Keratinocyte (primary cell): Measurements from ENCODE around the gene BCL7A. TPM values are rescaled to one million over a fixed set of nuclear protein-coding genes. Genes with fewer than 3 reads are reported as not detected.

Experiments
- DNase-seq: peaks from one replicate; pipeline ENCODE4 v3.0.0-alpha.2; 2011; ENCODE audit warnings: low read depth, missing footprints, low spot score
- FAIRE-seq: peaks from 2 replicates; lab custom pipeline; 2011; peaks lifted over from hg19 to GRCh38; lab: Jason Lieb, UNC
- H2AFZ ChIP-seq: 2 replicates; pipeline ENCODE4 v1.6.0; 2012; ENCODE audit warnings: low read length, control low read depth, inconsistent platforms; ENCODE audit not compliant: control insufficient read depth
- H3K27ac ChIP-seq: 2 replicates; pipeline ENCODE4 v1.5.1; 2011; ENCODE audit warnings: low read length; ENCODE audit not compliant: control insufficient read depth, insufficient read depth
- H3K27me3 ChIP-seq: 3 replicates; pipeline ENCODE4 v1.6.0; 2011; ENCODE audit warnings: low read length; ENCODE audit not compliant: control insufficient read depth, insufficient read depth; ENCODE audit errors: extremely low read depth
- H3K36me3 ChIP-seq, 2 experiments: 2 replicates in 1 of 2; 3 replicates in 1 of 2; pipeline ENCODE4 v1.5.1; 2011; ENCODE audit warnings: low read length in 2 of 2, mild to moderate bottlenecking in 1 of 2; ENCODE audit not compliant: control insufficient read depth in 2 of 2, insufficient read depth in 2 of 2; ENCODE audit errors: extremely low read depth in 1 of 2
- H3K4me1 ChIP-seq: 3 replicates; pipeline ENCODE4 v1.5.1; 2011; ENCODE audit warnings: low read length; ENCODE audit not compliant: control insufficient read depth, insufficient read depth; ENCODE audit errors: extremely low read depth
- H3K4me2 ChIP-seq: 3 replicates; pipeline ENCODE4 v1.6.0; 2011; ENCODE audit warnings: low read depth, low read length; ENCODE audit not compliant: control insufficient read depth, insufficient read depth; ENCODE audit errors: extremely low read depth
- H3K4me3 ChIP-seq, 3 experiments: fragments of 200-600 bp in 1 of 3; sonication (generic) in 1 of 3; 2 replicates in 2 of 3; 3 replicates in 1 of 3; pipeline ENCODE4 v1.5.1; 2011 to 2016; ENCODE audit warnings: low read length in 3 of 3, mild to moderate bottlenecking in 3 of 3, control low read depth in 2 of 3, inconsistent platforms in 1 of 3, low read depth in 1 of 3, mixed read lengths in 1 of 3, mixed run types in 1 of 3, moderate library complexity in 1 of 3; ENCODE audit not compliant: control insufficient read depth in 2 of 3, insufficient read depth in 2 of 3; ENCODE audit errors: extremely low read depth in 1 of 3
- H3K79me2 ChIP-seq: 2 replicates; pipeline ENCODE4 v1.6.0; 2012; ENCODE audit warnings: low read length; ENCODE audit not compliant: control insufficient read depth, insufficient read depth
- H3K9ac ChIP-seq: 3 replicates; pipeline ENCODE4 v1.6.0; 2011; ENCODE audit warnings: low read length; ENCODE audit not compliant: control insufficient read depth, insufficient read depth; ENCODE audit errors: extremely low read depth
- H3K9me1 ChIP-seq: 3 replicates; pipeline ENCODE4 v1.6.0; 2011; ENCODE audit warnings: low read length; ENCODE audit not compliant: control insufficient read depth, insufficient read depth; ENCODE audit errors: extremely low read depth
- H3K9me3 ChIP-seq: 2 replicates; pipeline ENCODE4 v1.5.1; 2012; ENCODE audit warnings: low read depth, low read length; ENCODE audit not compliant: control insufficient read depth
- H4K20me1 ChIP-seq: 3 replicates; pipeline ENCODE4 v1.6.0; 2011; ENCODE audit warnings: low read length; ENCODE audit not compliant: control insufficient read depth, insufficient read depth; ENCODE audit errors: extremely low read depth
- CTCF ChIP-seq, 3 experiments: IDR thresholded peaks in 1 of 3; conservative IDR thresholded peaks in 1 of 3; optimal IDR thresholded peaks in 1 of 3; 2 replicates in 2 of 3; 3 replicates in 1 of 3; pipeline versions ENCODE3 to v1.5.1; 2011; ENCODE audit warnings: low read length in 3 of 3, mild to moderate bottlenecking in 3 of 3, moderate library complexity in 2 of 3, control low read depth in 1 of 3, inconsistent platforms in 1 of 3; ENCODE audit not compliant: insufficient read depth in 2 of 3; ENCODE audit errors: extremely low read depth in 1 of 3
- EZH2 ChIP-seq: IDR thresholded peaks from one replicate; pipeline ENCODE4 v1.6.1; 2012; ENCODE audit warnings: inconsistent platforms, mild to moderate bottlenecking, low read length, moderate library complexity
- dilution Hi-C: fragments of 300-500 bp; cut with MboI; formaldehyde crosslinking; loops from one replicate; pipeline ENCODE4 v1.7.0; 2020; ENCODE audit warnings: low sequenced_read_pairs; ENCODE audit not compliant: extremely low pct_ligation_motif_present
- polyA plus RNA-seq, 5 experiments: library from polyadenylated mRNA; depleted of rRNA in 3 of 5; stranded (reverse) in 3 of 5; stranded (forward) in 1 of 5; unstranded in 1 of 5; fragments of >200 nt; gene quantifications; 1 replicate in 1 of 5; 2 replicates in 3 of 5; 3 replicates in 1 of 5; pipeline versions ENCODE4 v1.2.1 to v1.2.3, GENCODE V29; 2011 to 2012; ENCODE audit warnings: missing spikeins in 2 of 5, low read depth in 1 of 5, low replicate concordance in 1 of 5

BCL7A gene
- polyA plus RNA-seq, 1 donor (not counting 4 experiments of a cell fraction or from before 2014, with no cell fraction given), result 12.8 TPM

- no peak overlapping the region for H3K4me3 ChIP-seq
- H3K27me3 ChIP-seq, result no peaks in the 10 kb centered on the region
- no peak overlapping the region for H3K4me2 ChIP-seq
- no peak for TF ChIP-seq CTCF (optimal IDR thresholded peaks at IDR 0.05 in 1 of 3, IDR thresholded peaks at IDR 0.05 in 1 of 3, conservative IDR thresholded peaks at IDR 0.05 in 1 of 3; ENCODE audit: extremely low read depth in 1 of 3, insufficient read depth in 2 of 3, low read length in 3 of 3)
- no peak for TF ChIP-seq EZH2
- H3K79me2 ChIP-seq, result peaks cover 89% of the 10 kb centered on the region
- H3K36me3 ChIP-seq, result peaks cover 17 to 33% of the 10 kb centered on the region in 2 experiments
- peaks cover 23% of the 10 kb centered on the region for H3K4me1 ChIP-seq
- dilution Hi-C loops, result loop anchor here (5.0 kb wide), 1 partner anchor 32 kb away; no protein-coding TSS in a partner anchor
- H3K9me3 ChIP-seq, result no peaks in the 10 kb centered on the region
- no peak overlapping the region for H3K27ac ChIP-seq
- peaks cover 4% of the 10 kb centered on the region for H3K9me1 ChIP-seq
- H3K9ac ChIP-seq, result no peak overlapping the region
- H2AFZ ChIP-seq, result no peak overlapping the region
- no peak for FAIRE-seq
- DNase-seq, result no peak
- H4K20me1 ChIP-seq, result peaks cover 15% of the 10 kb centered on the region
Measured at GRCh38 chr12:122084857-122085405, 63.2 kb downstream of the BCL7A start.

- FAIRE-seq (no peak), DNase-seq (no peak)
- H3K27me3 ChIP-seq, result no peaks in the 10 kb centered on the region
- dilution Hi-C loops, result no loop called here
- H3K79me2 ChIP-seq, result peaks cover 93% of the 10 kb centered on the region
- H3K9me3 ChIP-seq, result no peaks in the 10 kb centered on the region
- no peak for TF ChIP-seq EZH2
- no peak for TF ChIP-seq CTCF (optimal IDR thresholded peaks at IDR 0.05 in 1 of 3, IDR thresholded peaks at IDR 0.05 in 1 of 3, conservative IDR thresholded peaks at IDR 0.05 in 1 of 3; ENCODE audit: extremely low read depth in 1 of 3, insufficient read depth in 2 of 3, low read length in 3 of 3)
- no peak overlapping the region for H3K4me3 ChIP-seq
- H3K9ac ChIP-seq, result no peak overlapping the region
- no peak overlapping the region for H2AFZ ChIP-seq
- no peak overlapping the region for H3K27ac ChIP-seq
- H3K4me1 ChIP-seq, result peaks cover 24% of the 10 kb centered on the region
- H3K36me3 ChIP-seq, result peaks cover 17 to 33% of the 10 kb centered on the region in 2 experiments
- H4K20me1 ChIP-seq, result peaks cover 14% of the 10 kb centered on the region
- no peak overlapping the region for H3K4me2 ChIP-seq
- H3K9me1 ChIP-seq, result peaks cover 4% of the 10 kb centered on the region
Measured at GRCh38 chr12:122085591-122085990, 63.9 kb downstream of the BCL7A start.
